Osteoblast (primary cell): Measurements from ENCODE around the gene CLNK. TPM values are rescaled to one million over a fixed set of nuclear protein-coding genes. Genes with fewer than 3 reads are reported as not detected.

Experiments
- DNase-seq: peaks from one replicate; pipeline ENCODE4 v3.0.0; 2011; ENCODE audit warnings: low spot score, mixed read lengths; ENCODE audit not compliant: insufficient read length; ENCODE audit errors: missing footprints
- H2AFZ ChIP-seq: 2 replicates; pipeline ENCODE4 v1.6.0; 2011; ENCODE audit warnings: mild to moderate bottlenecking, low read length
- H3K27ac ChIP-seq: 2 replicates; pipeline ENCODE4 v1.5.1; 2011; ENCODE audit warnings: mild to moderate bottlenecking, low read depth, low read length, moderate library complexity
- H3K27me3 ChIP-seq: 2 replicates; pipeline ENCODE4 v1.6.0; 2012; ENCODE audit warnings: mild to moderate bottlenecking, control low read depth, inconsistent platforms, low read length, moderate library complexity; ENCODE audit not compliant: insufficient read depth
- H3K36me3 ChIP-seq: 2 replicates; pipeline ENCODE4 v1.5.1; 2011; ENCODE audit warnings: mild to moderate bottlenecking, low read length, control low read depth, moderate library complexity; ENCODE audit not compliant: insufficient read depth
- H3K4me1 ChIP-seq: 2 replicates; pipeline ENCODE4 v1.5.1; 2011; ENCODE audit warnings: mild to moderate bottlenecking, low read length, control low read depth, moderate library complexity; ENCODE audit not compliant: insufficient read depth
- H3K4me2 ChIP-seq: 2 replicates; pipeline ENCODE4 v1.6.0; 2011; ENCODE audit warnings: mild to moderate bottlenecking, low read length; ENCODE audit not compliant: insufficient read depth
- H3K4me3 ChIP-seq: fragments of 200-600 bp; sonication (generic); 3 replicates; pipeline ENCODE4 v1.5.1; 2012; ENCODE audit warnings: mild to moderate bottlenecking, low read length, inconsistent platforms; ENCODE audit not compliant: insufficient read depth
- H3K79me2 ChIP-seq: 2 replicates; pipeline ENCODE4 v1.6.0; 2012; ENCODE audit warnings: mild to moderate bottlenecking, low read length, control low read depth, inconsistent platforms; ENCODE audit not compliant: insufficient read depth
- H3K9me3 ChIP-seq: 2 replicates; pipeline ENCODE4 v1.5.1; 2011; ENCODE audit warnings: low read depth, low read length, control low read depth
- H4K20me1 ChIP-seq: 2 replicates; pipeline ENCODE4 v1.6.0; 2012; ENCODE audit warnings: mild to moderate bottlenecking, low read length, control low read depth; ENCODE audit not compliant: insufficient read depth
- total RNA-seq: library from RNA; depleted of rRNA; stranded (reverse); fragments of >200 nt; gene quantifications from 2 replicates; pipeline ENCODE4 v1.2.3, GENCODE V29; 2012
- TF ChIP-seq, protein P1 (sequence below): IDR thresholded peaks from 2 replicates; pipeline ENCODE4 v1.5.1; 2011; ENCODE audit warnings: mild to moderate bottlenecking, low read depth, low read length, moderate library complexity; ENCODE audit errors: extremely low read depth

CLNK gene
- total RNA-seq, 1 donor = not detected

DNA sequence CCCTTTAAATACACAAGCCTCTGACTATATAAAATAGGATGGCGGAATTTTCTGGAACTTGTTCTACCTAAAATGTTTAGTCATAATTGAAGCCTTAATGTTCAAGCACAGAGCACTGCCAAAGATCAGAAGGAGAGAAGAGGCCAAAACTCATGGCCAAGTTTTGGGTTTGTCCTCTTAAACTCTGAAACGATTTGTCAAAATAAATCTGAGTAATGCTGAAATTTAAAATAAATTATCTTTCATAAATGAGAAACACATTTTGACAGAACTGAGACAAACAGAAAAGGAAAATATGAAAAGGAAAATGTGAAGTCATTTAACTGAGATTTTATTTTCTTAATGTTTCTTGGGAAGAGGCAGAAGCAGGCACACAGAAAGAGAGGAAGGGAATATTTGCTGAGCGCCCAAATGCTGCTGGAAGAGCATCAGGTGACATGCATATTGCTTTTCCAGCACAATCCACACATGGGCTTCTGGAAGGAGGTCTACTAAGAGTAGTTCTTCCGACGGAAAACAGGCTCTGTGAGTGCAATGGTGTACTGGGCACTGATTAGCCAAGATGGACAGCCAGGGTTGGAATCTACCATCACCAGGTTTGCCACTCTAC lies 179.9 kb downstream of the CLNK start:
- H3K27me3 ChIP-seq = no peaks in the 10 kb centered on the region
- no peaks in the 10 kb centered on the region for H3K4me1 ChIP-seq
- H3K79me2 ChIP-seq = no peaks in the 10 kb centered on the region
- H4K20me1 ChIP-seq = no peaks in the 10 kb centered on the region
- no peak overlapping the region for H2AFZ ChIP-seq
- no peak overlapping the region for H3K27ac ChIP-seq
- no peaks in the 10 kb centered on the region for H3K9me3 ChIP-seq
- H3K4me3 ChIP-seq = no peak overlapping the region
- no peak overlapping the region for H3K4me2 ChIP-seq
- no peaks in the 10 kb centered on the region for H3K36me3 ChIP-seq
- DNase-seq = peak; percentile 22
- TF ChIP-seq, protein P1, sequence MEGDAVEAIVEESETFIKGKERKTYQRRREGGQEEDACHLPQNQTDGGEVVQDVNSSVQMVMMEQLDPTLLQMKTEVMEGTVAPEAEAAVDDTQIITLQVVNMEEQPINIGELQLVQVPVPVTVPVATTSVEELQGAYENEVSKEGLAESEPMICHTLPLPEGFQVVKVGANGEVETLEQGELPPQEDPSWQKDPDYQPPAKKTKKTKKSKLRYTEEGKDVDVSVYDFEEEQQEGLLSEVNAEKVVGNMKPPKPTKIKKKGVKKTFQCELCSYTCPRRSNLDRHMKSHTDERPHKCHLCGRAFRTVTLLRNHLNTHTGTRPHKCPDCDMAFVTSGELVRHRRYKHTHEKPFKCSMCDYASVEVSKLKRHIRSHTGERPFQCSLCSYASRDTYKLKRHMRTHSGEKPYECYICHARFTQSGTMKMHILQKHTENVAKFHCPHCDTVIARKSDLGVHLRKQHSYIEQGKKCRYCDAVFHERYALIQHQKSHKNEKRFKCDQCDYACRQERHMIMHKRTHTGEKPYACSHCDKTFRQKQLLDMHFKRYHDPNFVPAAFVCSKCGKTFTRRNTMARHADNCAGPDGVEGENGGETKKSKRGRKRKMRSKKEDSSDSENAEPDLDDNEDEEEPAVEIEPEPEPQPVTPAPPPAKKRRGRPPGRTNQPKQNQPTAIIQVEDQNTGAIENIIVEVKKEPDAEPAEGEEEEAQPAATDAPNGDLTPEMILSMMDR = no peak

GRCh38 chr4:10502717-10503116 lies 181.9 kb downstream of the CLNK start:
- Histone ChIP-seq H3K27ac (no peak overlapping the region), H3K36me3 (no peaks in the 10 kb centered on the region), H3K4me2 (no peak overlapping the region), H3K79me2 (no peaks in the 10 kb centered on the region), H2AFZ (no peak overlapping the region), H3K9me3 (no peaks in the 10 kb centered on the region), H4K20me1 (no peaks in the 10 kb centered on the region), H3K4me3 (no peak overlapping the region), H3K4me1 (no peaks in the 10 kb centered on the region), H3K27me3 (no peaks in the 10 kb centered on the region)
- peak; percentile 42 for DNase-seq
- TF ChIP-seq, protein P1 = no peak

- no peaks in the 10 kb centered on the region for H4K20me1 ChIP-seq
- no peaks in the 10 kb centered on the region for H3K27me3 ChIP-seq
Observed at GRCh38 chr4:10500776-10501175, 183.8 kb downstream of the CLNK start.

GRCh38 chr4:10496200-10496599 lies 188.4 kb downstream of the CLNK start:
- Histone ChIP-seq H3K27ac (no peak overlapping the region), H3K4me1 (no peaks in the 10 kb centered on the region), H3K27me3 (no peaks in the 10 kb centered on the region), H3K36me3 (no peaks in the 10 kb centered on the region), H3K4me2 (no peak overlapping the region), H3K79me2 (no peaks in the 10 kb centered on the region), H2AFZ (no peak overlapping the region), H3K4me3 (no peak overlapping the region), H4K20me1 (no peaks in the 10 kb centered on the region), H3K9me3 (no peaks in the 10 kb centered on the region)
- TF ChIP-seq, protein P1 = no peak
- DNase-seq = no peak

More at GRCh38 chr4:10500776-10501175, 183.8 kb downstream of the CLNK start:
- no peak overlapping the region for H2AFZ ChIP-seq
- H3K9me3 ChIP-seq = no peaks in the 10 kb centered on the region
- DNase-seq = no peak
- TF ChIP-seq, protein P1 = no peak
- no peak overlapping the region for H3K4me2 ChIP-seq
- no peaks in the 10 kb centered on the region for H3K4me1 ChIP-seq
- H3K79me2 ChIP-seq = no peaks in the 10 kb centered on the region
- H3K27ac ChIP-seq = no peak overlapping the region
- H3K4me3 ChIP-seq = no peak overlapping the region
- no peaks in the 10 kb centered on the region for H3K36me3 ChIP-seq
